Muscle of leg (tissue), 11 donors: ENCODE measurements around the gene TNK1. TPM values are rescaled to one million over a fixed set of nuclear protein-coding genes. Genes with fewer than 3 reads are reported as not detected.
A peak's percentile ranks its signal among the peaks of the same experiment; 100 is the strongest.

Experiments used
- DNase-seq: peaks from one replicate; pipeline ENCODE4 v3.0.0; 2013
- H3K27ac ChIP-seq: one replicate; pipeline ENCODE4 v1.5.1; 2013; ENCODE audit warnings: mild to moderate bottlenecking, low read length, control low read depth
- H3K27me3 ChIP-seq: one replicate; pipeline ENCODE4 v1.6.1; 2013; ENCODE audit warnings: low read length; ENCODE audit not compliant: control insufficient read depth, insufficient read depth
- H3K36me3 ChIP-seq: one replicate; pipeline ENCODE4 v1.6.1; 2013; ENCODE audit warnings: low read length; ENCODE audit not compliant: control insufficient read depth, insufficient read depth
- H3K4me1 ChIP-seq: one replicate; pipeline ENCODE4 v1.6.1; 2013; ENCODE audit warnings: low read length; ENCODE audit not compliant: control insufficient read depth, insufficient read depth
- H3K4me3 ChIP-seq: one replicate; pipeline ENCODE4 v1.5.1; 2013; ENCODE audit warnings: low read length, control low read depth
- H3K9me3 ChIP-seq: replicated peaks from 2 replicates; pipeline ENCODE4 v1.6.1; 2013; ENCODE audit warnings: low read depth, low read length; ENCODE audit not compliant: control insufficient read depth
- WGBS: methylation state at CpG from one replicate; pipeline ENCODE4 v1.1.5; 2013; ENCODE audit warnings: missing lambda C conversion rate; ENCODE audit not compliant: insufficient coverage; 5-methylcytosine and 5-hydroxymethylcytosine counted together
- polyA plus RNA-seq, 8 donors: library from polyadenylated mRNA; unstranded; fragments of 120-200 nt; gene quantifications; one replicate each; pipeline versions ENCODE4 v1.2.1 to v1.2.3, GENCODE V29; 2013; ENCODE audit warnings: inconsistent platforms in 1 of 8, low replicate concordance in 1 of 8; ENCODE audit not compliant: insufficient read length in 8 of 8, insufficient read depth in 1 of 8
- total RNA-seq: library from RNA; stranded (reverse); fragments of 120-200 nt; gene quantifications from one replicate; pipeline ENCODE4 v1.2.4, GENCODE V29; 2013

TNK1 gene
- total and polyA plus RNA-seq, 9 donors, result 0.23 to 1.3 (median 0.56) TPM

DNA sequence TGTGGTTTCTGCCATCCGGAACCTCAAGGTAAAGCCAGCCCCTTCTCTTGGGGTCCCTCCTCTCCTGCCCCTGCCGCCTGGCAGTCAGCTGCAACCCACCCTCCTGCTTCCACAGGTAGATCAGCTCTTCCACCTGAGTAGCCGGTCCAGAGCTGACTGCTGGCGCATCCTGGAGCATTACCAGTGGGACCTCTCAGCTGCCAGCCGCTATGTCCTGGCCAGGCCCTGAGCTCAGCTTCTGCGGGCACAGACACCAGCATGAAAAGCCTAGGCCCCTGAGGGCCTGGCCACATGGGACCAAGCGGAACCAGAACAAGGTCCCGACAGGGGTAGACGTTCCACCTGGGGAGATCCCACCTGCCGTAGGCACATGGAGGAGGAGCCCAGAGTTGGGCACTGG, 8.0 kb downstream of the TNK1 start:
- Histone ChIP-seq H3K27ac (no peak overlapping the region), H3K36me3 (peaks cover 49% of the 10 kb centered on the region), H3K4me1 (peaks cover 24% of the 10 kb centered on the region), H3K27me3 (peaks cover 10% of the 10 kb centered on the region), H3K4me3 (no peak overlapping the region), H3K9me3 (no peaks in the 10 kb centered on the region)
- DNase-seq, result no peak
- 93% methylated on average over 10 of the region's 10 CpGs for WGBS

DNA sequence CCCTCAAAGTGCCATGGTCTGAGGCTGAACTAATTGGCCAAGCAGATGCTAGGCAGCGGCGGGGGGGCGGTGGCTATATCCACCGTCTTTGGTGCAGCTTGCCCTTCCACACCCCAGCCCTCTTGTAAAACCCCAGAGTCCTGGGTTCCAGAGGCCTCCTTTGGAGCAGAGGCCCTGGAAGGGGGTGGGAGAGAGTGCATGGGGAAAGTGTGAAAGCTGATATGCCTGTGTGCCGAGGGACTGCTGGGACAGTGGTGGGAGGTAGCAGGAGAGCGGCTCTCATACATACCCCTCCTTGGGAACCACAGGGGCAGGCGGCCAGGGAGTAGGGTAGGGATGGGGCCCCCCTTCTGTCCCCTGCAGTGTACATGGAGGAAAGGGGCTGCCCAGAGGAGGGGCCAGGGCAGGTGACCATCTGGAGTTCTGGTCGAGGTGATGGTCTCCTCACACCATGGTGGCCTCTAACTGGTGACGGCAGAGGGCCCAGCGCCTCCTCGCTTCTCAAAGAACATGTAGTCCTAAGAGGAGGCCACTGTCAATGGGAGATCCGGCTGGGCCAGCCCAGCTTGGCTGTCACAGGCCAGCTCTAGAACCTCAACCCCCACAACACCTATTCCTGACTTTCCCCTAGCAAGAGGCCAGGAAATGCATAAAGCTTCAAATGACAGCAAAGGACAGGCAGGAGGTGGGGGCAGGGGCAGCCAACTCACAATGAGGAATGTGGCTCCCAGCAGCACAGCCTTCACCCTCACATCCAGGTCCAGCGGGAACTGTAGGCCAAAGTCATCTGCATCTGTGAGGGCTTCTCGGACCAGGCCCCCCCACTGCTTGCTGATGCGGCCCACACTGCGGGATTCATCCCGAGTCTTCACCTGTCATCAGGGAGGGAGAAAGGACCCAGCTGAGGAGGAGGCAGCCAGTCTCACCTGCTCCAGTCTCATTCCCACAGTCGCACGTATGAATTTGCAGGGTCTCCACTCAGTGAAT, 9.3 kb downstream of the TNK1 start:
- Histone ChIP-seq H3K4me1 (peaks cover 23% of the 10 kb centered on the region), H3K9me3 (no peaks in the 10 kb centered on the region), H3K27me3 (no peaks in the 10 kb centered on the region), H3K27ac (no peak overlapping the region), H3K36me3 (peaks cover 49% of the 10 kb centered on the region), H3K4me3 (no peak overlapping the region)
- no peak for DNase-seq
- WGBS, result 67% methylated on average over 8 of the region's 19 CpGs

DNA sequence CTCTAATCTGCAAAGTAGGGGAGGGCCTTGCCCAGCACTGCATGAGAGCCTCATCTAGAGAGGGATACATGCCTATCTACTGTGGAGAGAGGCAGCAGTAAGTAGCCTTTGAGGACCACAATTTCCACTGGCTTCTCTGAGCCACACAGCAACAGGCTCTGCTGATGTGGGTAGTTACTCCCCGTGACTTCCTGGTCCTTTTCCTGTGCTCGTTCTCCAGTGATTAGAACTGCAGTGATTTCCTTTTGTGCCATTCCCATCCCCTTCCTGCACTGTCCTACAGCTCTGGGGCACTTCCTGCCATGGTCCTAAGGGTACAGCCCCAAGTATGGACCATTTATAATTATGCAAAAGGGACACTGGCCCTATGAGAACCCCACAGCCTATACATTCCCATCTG, 10.4 kb downstream of the TNK1 start:
- WGBS, result 53% methylated on average over 2 of the region's 2 CpGs
- peaks cover 49% of the 10 kb centered on the region for H3K36me3 ChIP-seq
- DNase-seq, result no peak
- no peak overlapping the region for H3K4me3 ChIP-seq
- H3K9me3 ChIP-seq, result no peaks in the 10 kb centered on the region
- no peaks in the 10 kb centered on the region for H3K27me3 ChIP-seq
- no peak overlapping the region for H3K27ac ChIP-seq
- peaks cover 24% of the 10 kb centered on the region for H3K4me1 ChIP-seq

DNA sequence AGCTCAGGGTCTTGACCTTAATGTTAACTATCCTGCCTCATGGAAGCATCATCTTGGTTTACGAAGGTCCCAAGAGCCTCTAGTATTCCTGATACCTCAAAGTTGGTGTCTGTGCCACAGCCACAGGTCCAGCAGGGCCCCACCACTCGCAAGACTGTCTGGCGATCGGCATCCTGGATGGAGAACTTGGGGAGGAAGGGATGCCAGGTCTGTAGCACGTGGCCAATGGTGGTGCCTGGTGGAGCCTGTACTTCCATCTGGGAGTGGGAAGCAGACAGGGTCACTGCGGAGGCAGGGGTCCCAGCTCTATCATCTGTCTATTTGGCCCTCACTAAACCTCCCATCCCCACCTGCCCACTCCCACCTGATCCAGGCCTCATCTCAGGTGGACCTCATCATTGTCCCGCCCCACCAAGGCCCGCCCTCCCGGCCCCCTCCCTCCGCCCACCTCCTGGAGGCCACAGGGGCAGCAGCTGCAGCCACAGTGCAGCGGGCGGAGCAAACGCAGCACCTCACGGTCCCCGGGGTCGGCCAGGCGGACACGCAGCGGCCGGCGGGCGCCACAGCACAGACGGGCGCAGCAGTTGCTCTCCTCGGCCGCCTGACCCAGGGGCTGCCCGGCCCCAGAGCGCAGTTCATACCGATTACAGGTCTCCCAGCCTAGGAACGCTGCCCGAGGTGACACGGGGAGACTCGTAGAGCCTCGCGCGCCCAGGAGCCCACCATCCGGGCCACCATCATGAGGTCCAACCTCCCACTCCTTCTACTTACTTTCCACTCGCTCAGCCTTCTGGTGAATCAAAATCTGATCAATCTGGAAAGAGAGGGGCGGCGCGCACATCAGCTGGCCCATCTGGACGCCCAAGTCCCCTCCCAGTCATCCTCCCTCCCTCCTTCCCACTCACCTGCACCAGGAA, 12.1 kb downstream of the TNK1 start:
- Histone ChIP-seq H3K27me3 (no peaks in the 10 kb centered on the region), H3K27ac (no peak overlapping the region), H3K4me1 (peaks cover 24% of the 10 kb centered on the region), H3K9me3 (no peaks in the 10 kb centered on the region), H3K4me3 (peak overlapping the region; percentile 93), H3K36me3 (peaks cover 39% of the 10 kb centered on the region)
- no peak for DNase-seq
- 35% methylated on average over 31 of the region's 42 CpGs for WGBS

DNA sequence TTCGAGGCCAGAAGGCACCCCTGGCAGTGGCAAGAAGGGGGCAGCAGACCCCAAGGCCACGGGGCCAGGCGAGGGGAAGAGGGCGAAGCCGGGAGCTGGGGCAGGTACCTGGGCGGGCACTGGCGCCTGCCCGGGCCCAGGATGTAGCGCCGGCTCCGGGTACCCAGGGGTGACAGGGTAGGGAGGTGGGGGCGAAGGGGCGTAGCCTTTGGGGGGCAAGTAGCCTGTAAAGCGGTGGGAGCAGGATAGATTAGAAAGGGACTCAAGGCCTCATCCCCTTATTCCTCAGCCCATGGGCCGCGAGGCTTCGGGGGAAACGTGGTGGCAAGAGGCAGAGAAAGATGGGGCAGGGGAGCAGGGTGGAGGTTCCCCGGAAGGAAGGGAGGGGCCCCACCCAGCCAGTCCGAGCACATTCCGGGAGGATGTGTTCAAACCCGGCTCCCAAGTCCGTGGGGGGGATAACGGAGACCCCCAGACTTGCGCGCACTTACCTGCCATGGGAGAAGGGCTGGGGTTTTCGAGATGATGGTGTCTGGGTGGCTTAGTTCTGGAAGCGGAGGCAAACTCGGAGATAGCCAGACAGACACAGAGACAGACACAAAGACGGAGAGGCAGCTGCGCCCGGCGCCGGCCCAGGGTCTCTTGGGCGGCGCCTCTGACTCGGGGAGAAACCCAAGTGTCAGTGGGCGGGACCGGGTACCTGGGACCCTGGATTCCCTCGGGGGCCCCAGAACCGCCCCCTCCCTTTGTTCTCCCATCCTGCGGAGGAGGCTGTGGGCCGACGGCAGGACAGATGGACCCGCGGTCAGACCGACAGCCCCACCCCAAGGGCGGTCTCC, 12.9 kb downstream of the TNK1 start:
- peak; percentile 38 for DNase-seq
- Histone ChIP-seq H3K4me1 (peaks cover 24% of the 10 kb centered on the region), H3K27ac (peak overlapping the region; percentile 88), H3K27me3 (no peaks in the 10 kb centered on the region), H3K4me3 (peak overlapping the region; percentile 93), H3K9me3 (no peaks in the 10 kb centered on the region), H3K36me3 (peaks cover 30% of the 10 kb centered on the region)
- WGBS, result 4% methylated on average over 43 of the region's 48 CpGs

DNA sequence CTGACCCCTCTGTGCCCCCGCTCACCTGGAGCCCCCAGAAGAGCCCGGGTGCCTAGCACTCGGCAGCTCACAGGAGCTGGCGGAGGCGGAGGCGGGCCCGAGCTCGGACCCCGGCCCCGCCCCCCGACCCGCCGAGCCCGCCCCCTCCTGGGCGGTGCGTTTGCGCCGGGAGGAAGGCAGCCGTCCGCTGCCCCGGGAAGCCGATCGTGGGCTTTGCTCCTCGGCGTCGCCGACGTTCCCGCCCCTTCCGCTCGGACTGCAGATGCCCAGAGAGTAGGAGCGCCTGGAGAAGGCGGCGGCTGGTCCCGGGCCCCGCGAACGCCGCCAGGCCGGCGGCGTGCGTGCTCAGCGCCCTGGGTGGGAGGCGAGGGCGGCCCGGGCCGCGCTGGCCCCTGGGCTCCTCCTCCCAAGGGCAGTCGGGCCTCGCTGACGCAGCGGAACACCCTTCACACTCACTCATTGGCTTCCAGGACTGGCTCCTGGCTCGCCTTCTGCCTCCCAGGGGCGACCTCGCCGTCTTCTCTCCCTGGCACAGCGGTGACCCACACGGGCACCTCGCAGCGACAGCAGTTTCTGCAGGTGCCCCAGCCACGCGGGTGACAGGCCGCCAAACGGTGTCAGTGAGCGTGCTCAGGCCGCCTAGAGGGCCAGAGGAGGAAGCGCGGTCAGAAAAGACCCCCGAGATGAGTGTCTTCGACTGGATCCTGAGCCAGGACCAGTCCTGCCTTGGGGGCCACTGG, 13.7 kb downstream of the TNK1 start, which contains the start of gene PLSCR3:
PLSCR3 (minus strand) TSS at position 74 of the 740 bp plus-strand sequence. CDS start 415 bp downstream, outside the sequence.
- Histone ChIP-seq H3K4me1 (peaks cover 24% of the 10 kb centered on the region), H3K27me3 (no peaks in the 10 kb centered on the region), H3K9me3 (no peaks in the 10 kb centered on the region), H3K36me3 (peaks cover 23% of the 10 kb centered on the region), H3K4me3 (peak within 1 kb of the TSS; percentile 93), H3K27ac (peak within 1 kb of the TSS; percentile 88)
- peak; percentile 94 for DNase-seq
- under 1% methylated on average over 70 of the region's 71 CpGs for WGBS

DNA sequence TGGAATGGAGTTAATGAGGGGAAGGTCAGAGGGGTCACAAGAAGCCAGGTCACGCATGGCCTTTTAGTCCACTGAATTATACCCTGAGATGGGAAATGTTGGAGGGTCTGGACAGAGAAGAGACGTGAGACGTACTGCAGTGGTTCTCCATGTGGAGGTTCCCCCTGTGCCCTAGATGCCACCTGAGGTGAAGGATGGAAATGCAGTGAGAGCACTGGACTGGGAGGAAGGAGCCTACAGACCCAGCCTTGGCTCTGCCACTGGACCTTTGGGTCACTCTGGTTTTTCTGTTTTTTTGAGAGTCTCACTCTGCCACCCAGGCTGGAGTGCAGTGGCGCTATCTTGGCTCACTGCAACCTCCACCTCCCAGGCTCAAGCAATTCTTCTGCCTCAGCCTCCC, 15.3 kb downstream of the TNK1 start:
- Histone ChIP-seq H3K27ac (no peak overlapping the region), H3K9me3 (no peaks in the 10 kb centered on the region), H3K27me3 (no peaks in the 10 kb centered on the region), H3K4me3 (no peak overlapping the region), H3K36me3 (peaks cover 12% of the 10 kb centered on the region), H3K4me1 (peaks cover 21% of the 10 kb centered on the region)
- WGBS, result 84% methylated on average over 3 of the region's 4 CpGs
- DNase-seq, result no peak

DNA sequence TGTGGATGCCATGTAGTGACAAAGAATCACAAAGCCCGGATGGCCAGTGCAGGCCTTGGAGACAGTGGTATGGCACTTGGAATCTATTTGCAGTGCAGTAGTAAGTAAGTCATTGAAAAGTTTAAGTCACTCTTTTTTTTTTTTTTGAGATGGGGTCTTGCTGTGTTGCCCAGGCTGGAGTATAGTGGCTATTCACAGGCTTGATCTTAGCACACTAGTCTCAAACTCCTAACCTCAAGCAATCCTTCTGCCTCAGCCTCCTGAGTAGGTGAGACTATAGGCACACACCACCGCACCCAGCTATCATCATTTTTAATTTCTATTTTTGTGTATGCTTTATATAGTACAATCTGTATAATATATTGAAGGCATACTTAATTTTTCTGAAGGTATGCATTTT, 17.7 kb downstream of the TNK1 start:
- Histone ChIP-seq H3K27ac (no peak overlapping the region), H3K4me1 (peaks cover 19% of the 10 kb centered on the region), H3K9me3 (no peaks in the 10 kb centered on the region), H3K36me3 (no peaks in the 10 kb centered on the region), H3K4me3 (no peak overlapping the region), H3K27me3 (no peaks in the 10 kb centered on the region)
- DNase-seq, result no peak
- WGBS, result 100% methylated on average over 1 of the region's 2 CpGs
